Fibroblast of skin of back (primary cell): Measurements from ENCODE around the gene C1orf52.
A peak's percentile ranks its signal among the peaks of the same experiment; 100 is the strongest.
"Not testable (repeated sequence)": the region's sequence is repeated elsewhere in the genome, so short reads cannot be mapped to it uniquely, and the experiment has no call there.

ENCODE experiments used
- DNase-seq: peaks from one replicate; pipeline ENCODE4 v3.0.0-alpha.2; 2013

Gene C1orf52

DNA sequence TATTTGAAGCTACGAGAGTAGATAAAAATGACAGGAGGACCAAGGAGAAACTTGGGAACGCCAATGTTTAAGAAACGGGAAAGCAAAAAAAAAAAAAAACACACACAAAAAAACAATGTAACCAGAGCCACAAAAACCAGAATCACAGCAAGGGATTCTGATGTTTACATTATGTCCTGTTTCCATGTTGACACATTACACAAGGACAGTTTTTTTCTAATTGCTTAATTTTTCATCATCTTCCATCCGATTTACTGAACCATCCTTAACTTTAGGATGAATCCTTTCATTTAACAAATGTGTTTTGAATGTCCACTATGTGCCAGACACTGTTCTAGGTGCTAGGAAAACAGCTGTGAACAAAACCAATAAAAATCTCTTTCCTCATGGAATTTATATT, 18.3 kb upstream of the C1orf52 start:
- DNase-seq = no peak

DNA sequence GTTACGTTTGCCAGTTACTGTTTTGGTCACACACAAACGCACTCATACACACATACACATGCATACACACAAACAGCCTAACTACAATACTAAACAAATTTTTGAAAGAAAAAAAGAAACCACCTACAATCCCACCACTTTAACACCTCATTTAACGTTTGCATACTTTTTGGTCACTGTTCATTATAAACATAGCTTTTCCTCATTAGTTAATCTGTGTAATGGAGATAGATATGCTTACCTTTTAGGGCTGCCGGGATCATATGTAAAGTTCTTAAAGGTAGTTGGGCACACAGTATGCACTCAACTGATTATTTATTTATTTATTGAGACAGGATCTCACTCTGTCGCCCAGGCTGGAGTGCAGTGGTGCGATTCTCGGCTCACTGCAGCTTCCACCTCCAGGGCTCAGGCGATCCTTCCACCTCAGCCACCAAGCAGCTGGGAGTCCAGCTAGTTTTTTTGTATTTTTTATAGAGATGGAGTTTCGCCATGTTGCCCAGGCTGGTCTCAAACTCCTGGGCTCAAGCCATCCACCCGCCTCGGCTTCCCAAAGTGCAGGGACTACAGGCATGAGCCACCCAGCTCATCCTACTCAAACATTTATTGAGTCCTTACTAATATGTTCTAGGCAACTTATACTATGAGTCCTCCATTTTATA, 17.6 kb upstream of the C1orf52 start:
- DNase-seq = no peak

DNA sequence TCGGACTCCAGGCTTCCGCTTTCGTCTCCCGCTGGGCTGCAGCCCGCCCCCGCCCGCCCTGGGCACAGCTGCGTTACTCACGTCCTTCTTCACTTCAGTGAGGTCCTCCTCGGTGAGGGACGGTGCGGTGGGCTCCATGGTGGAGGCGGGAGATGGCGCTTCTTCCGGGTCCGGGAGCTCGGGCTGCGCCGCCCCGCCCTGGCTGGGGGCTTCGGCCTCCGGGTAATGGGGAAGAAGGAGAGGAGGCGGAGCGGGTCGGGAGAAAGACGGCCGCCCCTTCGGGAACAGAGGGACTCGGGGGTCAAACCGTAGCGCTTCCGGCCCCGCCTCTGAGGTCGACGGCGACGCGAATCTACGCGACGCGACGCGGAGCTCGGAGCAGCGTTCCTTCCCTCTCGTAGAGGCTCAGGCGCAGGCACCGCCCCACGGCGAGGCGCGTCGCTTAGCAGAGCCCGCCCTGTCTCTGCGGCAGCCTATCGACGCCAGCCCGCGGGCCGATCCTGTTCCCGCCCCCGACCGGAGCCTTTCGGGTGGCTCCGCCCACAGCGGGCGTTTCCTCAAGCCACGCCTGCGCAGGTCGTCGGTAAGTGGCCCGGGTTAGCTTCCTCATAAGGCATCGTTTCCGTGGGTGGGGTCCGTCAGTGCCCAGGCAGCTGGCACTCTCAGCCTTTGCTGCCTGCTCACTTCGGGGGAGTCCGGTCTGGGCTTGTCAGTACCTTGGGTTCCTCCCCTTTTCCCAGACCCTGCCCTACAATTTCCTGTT, 16.9 kb upstream of the C1orf52 start, which contains the start of gene BCL10:
TSS of gene BCL10 (minus strand) at position 418 of the 763 bp plus-strand sequence. CDS start at position 138, 280 bp downstream.
- peak; percentile 97 for DNase-seq

DNA sequence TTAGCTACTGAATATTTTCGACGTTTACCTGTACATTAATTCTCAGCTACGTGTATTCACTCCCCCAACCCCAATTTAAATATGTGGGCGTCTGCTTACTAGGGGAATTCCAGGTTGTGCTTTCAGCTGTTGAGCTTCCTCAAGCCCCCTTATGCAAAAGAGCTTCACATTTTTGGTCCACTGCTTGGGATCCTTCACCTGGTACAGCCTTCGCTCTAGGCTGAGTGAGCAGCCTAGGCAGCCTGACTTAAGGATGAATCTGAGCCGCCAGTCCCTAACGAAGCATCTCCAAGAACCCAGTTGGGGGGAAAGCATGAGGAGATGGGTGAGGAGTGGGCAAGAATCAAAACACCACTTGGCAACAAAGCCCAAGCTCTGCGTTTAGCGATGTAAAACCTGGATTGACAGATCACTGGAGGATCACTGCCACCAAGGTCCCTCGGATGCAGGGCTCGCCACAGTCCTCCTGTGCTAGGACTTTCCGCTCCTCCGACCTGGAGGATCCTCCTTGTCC, 16.3 kb upstream of the C1orf52 start:
- DNase-seq = no peak

DNA sequence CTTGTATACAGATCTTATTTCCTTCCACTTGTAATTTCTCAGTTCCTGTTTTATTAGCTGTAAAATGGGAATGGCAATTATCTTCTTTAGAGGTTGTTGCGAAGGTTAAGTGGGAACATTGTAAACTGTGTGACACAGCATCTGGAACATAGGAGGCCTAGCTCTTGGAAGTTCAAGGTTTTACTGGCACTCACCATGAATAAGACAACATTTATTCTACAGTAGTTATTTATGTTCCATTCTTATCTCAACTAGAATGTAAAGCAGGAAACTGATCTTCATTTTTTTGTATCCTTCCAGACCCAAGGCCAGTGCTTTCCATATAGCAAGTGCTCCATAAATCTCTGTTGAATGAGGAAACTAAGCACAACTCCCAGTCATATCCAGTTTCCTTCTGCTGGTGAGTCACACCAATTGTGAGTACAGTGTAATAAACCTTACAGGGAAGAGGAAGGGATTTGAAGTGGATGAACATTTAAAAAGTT, 15.5 kb upstream of the C1orf52 start:
- peak; percentile 82 for DNase-seq

DNA sequence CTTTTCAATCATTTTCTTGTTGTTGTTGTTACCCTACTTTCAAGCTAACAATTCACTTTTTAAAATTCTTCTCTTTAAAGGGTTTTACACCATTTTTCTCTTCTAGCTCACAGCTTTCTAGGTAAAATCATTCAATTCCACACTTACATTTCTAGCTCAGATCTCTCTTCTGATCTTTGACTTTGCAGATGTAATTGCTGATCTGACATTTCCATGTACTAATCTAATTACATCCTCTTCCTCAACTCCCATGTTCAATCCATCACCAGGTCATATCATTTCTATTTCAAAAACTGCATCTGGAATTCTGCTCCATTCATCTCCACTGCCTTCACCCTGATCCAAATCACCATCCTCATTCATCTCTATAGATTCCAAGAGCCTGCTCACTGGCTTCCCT, 13.9 kb upstream of the C1orf52 start:
- DNase-seq = no peak

DNA sequence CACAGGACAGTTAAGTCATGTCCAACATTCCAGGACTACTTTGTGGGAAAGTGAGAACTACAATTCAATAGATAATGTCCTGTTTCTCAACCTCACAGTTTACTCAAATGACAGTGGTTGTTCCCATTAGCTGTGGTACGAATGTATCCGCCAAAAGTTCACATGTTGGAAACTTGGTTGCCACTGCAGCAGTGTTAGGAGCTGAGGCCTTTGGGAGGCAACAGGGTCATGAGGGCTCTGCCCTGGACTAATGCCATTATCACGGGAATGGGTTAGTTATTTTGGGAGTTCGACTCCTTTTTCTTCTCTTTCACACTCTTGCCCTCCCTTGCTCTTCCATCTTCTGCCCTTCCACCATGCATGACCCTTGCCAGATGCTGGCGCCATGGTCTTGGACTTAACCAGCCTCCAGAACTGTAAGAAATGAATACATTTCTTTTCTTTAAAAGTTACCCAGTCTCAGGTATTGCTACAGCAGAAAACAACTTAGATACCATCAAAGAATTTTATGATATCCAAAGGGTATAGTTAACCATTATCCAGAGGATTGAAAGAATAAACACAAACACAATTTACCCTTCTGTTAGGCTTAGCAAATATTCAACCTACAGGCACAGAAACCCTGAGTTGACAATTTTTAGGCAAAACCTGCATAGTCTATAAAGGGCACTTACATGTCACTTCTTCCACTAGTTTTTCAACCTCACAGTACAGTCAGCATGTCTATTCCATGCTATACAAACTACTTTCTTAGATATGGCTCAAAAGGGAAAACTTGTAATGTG, 9.5 kb upstream of the C1orf52 start:
- no peak for DNase-seq

DNA sequence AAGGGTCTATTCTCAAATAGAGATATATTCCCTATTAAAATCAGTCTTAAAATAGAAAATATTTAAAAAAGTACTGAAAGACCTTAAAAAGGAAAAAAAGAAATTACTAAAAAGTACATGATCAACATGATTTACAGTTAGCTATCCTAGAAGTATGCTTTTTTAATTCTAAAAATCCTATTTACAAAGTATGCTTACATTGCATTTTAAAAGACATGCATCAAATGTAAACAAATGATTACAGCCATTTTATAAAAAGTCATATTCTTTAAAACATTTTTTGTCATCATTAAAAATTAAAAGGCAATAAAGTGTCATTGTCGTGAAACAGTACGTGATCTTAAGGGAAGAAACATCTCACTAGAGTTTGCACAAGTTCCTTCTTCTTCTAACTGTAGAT, 7.9 kb upstream of the C1orf52 start:
- DNase-seq = no peak

DNA sequence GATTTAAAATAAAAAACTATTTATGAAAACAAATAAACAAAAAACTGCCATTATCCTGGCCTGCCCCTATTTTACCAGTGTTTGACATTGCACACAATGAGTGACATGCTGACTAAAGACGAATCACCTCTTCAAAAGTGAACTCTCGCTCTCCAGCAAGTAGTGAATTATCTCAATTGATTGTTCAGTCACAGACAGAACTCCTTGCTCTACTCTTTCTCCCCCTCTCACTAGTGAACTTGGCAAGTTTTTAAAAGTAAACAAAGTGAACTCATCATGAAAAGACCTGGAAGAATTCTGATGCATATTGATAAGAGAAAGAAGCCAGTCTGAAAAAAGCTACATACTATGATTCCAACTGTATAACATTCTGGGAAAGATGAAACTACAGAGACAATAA, 4.7 kb upstream of the C1orf52 start:
- DNase-seq = no peak

DNA sequence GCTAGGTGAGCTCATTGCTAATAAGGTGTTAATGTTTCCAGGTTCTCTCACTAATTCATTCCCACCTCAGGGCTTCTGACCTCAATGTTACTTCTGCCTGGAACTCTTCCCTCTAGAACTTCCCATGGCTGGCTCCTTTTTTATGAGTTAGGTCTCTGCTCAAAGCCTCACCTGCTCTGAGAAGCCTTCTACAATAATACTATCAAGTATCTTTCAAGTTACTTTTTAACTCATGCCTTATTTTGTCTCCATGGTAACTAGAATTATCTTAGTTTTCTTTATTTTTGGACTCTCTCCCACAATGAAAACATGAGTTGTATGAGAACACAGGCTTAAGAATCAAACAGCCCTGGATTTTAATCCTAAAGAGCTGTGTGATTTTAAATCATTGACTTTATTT, 3.5 kb upstream of the C1orf52 start:
- no peak for DNase-seq

DNA sequence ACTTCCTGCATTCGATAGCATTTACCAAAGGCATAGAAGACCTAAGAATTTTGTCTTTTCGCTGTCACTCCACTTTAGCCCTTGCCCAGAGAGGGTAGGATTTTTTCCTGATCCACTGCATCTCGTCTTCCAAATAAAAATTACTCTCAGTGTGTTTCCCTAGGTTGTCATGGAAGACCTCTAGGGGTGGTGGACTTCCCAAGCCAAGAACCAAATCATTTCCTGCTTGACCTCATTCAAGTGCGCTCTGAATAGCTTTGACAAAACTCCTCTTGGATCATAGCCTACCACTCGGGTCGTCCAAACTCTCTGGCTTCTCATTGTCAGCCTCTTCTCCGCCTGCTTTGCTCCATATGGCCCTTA, 431 bp upstream of the C1orf52 start:
- DNase-seq = peak; percentile 57

DNA sequence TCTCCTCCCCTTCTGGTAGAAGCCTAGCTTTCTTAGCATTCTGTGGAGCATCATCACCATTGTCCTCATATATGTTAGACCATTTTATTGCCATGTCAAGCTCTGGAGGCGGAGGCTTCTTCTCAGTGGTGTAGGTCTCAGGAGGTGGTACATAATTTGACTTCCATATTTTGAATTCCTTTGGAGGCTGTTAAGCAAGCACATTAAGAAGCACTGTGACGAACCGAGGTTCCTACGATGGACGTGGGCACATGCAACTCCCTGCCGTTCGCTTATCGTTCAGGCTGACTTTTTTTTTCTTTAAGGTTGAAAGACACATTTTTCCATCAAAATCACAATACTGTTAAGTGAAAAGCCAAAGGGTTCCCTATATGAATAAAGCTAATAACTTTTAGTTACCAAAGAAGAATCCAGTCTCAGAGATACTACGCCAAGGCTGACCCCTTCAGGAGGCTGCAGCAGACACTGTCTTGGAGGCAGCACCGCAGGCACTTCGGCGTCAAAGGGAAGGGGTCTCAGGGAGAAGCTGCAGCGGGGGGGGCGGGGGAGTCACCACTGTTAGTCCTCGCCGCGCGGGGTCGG, 835 bp downstream of the C1orf52 start:
- peak; percentile 36 for DNase-seq

DNA sequence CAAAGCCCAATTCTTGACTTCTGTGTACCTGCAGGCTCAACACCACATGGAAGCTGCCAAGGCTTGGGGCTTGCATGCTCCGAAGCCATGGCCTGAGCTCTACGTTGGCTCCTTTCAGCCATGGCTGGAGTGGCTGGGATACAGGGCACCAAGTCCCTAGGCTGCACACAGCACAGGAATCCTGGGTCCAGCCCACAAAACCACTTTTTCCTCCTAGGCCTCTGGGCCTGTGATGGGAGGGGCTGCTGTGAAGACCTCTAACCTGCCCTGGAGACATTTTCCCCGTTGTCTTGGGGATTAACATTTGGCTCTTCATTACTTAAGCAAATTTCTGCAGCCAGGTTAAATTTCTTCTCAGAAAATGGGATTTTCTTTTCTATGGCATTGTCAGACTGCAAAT, 10.4 kb downstream of the C1orf52 start:
- DNase-seq = not testable (repeated sequence)

DNA sequence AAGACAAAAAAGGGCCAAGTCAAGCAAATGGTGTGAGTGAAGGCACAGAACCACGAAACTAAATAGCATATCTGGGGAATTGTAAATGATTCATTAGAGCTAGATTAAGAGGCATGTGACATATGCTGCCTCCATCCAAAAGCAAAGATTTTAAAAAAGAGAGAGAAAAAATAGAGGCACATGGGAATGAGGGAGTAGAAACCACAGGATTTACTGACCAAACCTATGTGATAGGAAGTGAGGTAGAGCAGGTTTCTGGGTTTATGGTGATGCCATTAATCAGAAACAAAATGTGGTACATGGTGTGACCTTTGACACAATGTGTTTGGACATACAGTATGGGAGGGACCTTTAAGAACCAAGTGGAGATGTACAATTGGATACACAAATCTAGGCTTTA, 13.6 kb downstream of the C1orf52 start:
- DNase-seq = no peak

DNA sequence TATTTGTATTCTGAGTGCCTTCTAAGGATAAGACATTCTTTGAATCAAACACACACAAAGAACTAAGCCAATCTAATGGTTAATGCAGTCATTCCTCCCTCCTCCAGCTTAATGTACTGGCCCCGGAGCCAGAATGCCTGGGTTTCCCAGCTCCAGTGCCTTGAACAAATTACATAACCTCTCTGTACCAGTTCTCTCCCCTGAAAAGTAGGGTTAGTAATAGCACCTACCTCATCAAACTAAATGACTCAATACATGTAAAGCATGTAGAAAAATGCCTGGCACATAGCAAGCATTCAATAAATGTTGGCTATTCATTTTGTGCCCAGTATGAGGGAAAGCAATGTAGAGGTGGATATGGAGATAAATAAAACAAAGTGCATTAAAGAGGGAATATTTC, 14.0 kb downstream of the C1orf52 start:
- no peak for DNase-seq

DNA sequence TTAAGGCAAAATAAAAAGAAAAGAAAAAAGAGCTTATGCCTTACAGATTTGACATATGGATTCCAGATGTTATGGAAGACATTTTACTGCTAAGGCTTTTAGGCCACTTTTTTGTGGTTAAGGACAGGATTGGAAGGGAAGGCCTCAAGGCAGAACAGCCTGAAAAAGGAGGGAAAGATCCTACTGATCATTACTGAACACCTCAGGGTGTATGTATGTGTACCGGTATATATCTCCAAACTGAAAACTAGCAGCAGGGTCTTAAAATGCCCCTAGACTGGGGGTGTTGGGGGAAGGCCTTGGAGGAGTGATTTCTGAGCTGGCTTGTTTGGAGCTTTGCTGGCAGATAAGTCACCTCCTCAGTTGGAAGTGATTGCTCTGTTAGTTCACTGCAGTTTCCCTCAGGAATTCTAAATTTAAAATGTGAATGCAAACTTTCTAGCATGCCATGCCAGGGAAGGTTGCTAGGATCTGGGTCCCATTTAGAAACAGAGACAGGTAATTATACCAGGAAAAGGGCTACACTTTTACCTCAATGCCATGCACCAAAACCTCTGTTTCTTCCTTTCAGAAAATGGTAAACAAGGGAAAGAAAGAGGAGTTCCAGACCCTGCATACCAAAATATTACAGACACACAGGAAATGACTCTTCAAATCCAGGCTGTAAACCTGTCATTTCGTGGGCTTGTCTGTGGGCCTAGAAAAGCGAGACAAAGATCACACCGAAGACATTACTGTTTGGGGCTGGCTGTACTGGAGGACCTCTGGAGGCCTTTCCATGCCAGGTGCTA, 15.0 kb downstream of the C1orf52 start:
- DNase-seq = peak; percentile 53

DNA sequence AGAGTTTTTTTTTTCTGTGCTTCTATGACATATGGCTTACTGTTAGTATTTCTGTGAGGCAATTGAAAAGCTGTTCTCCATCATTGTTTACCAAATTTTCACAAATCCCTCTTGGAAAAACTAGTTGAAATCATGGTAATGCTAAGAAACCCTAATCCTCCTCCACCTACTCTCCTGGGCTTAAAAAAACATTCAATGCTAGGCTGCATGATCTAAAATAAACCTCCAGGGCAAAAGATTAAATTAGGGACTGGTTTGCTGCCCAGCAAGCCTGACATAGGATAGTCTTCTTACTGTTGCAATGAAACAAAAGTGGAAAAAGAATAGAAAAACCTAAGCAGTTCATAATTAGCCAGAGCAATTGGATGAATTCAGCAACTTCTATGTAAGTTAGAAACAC, 16.1 kb downstream of the C1orf52 start:
- no peak for DNase-seq

DNA sequence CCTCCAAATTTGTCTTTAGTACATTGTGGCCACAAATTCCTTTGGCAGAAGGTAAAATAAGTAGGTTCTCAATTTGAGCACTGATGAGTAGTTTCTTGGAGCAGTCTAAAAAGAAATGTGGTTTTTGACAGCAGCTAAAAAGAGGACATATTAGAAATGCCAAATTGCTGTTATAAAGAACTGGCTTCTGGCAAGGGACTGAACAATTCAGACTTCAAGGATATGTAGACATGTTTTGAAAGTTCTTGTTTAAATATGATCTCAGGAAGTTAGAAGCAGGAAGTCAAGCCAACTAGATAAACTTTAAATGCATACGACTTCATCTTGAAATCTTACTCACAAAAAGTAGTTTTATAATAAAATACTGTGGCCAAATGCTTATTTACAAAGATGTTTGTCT, 18.8 kb downstream of the C1orf52 start:
- no peak for DNase-seq

DNA sequence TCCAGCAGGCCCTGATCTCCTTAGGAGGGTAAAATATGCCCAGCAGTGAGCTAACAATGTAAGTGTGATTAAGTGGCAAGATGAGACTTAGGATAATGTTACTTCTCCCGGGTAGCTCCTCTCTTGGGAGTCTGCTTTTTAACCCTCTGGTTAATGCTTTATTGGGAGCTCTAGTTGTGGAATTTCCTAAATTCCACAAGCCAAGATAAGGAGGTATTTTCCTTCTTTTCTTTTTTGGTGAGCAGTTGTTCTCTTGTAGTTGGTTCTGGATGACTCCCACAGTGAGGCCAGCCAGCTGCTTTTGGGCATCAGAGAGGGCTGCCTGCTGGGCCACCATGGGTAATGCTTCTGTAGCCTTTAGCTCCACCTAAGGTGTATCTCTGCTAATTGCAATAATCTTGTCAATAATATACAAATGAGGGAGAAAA, 19.3 kb downstream of the C1orf52 start:
- peak; percentile 69 for DNase-seq

DNA sequence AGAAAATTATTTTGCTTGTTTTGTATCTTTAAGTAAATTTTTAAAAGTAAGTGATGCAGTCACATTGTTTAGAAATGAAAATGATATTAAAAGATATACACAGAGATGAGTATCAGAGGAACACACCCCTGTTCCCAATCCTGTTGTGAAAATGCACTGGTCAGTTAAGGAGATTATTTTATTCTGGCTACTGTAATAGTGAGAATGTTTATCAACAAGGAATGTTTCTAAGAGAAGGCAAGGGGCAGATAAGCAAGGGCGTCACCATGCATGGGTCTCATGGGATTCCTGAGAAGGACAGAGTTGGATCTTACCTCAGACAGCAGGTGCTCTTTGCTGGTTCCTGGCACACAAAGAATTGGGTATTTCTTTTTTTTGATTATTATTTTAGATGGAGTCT, 21.8 kb downstream of the C1orf52 start:
- DNase-seq = no peak

DNA sequence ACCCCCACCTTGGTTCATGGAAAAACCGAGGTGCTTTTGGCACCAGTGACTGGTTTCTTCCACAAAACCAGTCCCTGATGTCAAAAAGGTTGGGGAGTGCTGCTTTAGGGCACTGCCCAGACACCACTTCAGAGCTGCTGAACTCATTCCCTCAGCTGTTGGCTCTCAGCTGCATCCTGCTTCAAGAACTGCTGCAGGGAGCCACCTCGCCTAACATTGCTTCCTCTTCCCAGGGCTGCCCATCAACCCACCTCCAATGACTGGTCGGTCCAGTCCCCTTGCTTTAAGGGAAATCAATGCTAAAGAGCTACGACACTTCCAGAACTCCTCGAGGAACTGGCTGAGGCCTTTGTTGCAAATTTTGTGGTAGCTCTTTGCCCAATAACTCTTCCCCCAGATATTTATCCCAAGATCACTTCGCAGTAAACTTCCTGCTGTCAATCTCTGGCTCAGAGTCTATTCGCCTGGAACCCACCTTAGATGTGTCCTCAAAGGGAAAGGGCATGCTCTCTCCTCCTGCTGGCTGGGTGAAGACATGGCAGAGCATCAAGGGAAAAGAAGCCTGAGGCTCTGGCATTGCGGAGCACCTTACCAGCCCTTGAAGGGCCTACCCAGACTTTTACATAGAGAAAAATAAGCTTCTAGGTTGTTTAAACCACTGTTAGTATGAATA, 29.0 kb downstream of the C1orf52 start:
- DNase-seq = no peak
